ENCODE results near the gene ZSCAN10.

DNA sequence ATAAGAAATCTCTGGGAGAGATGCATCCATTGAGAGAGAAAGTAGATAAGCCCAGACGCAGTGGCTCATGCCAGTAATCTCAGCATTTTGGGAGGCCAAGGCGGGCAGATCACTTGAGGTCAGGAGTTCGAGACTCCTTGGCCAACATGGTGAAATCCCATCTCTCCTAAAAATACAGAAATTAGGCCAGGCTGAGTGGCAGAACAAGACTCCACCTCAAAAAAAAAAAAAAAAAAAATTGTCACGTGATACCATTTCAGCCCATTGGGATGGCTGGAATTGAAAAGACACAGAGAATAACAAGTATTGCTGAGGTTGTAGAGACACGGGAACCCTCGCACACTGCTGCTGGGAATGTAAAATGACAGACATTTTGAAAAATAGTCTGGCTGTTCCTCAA, 36.5 kb downstream of the ZSCAN10 start:
- TF ChIP-seq, protein P1, sequence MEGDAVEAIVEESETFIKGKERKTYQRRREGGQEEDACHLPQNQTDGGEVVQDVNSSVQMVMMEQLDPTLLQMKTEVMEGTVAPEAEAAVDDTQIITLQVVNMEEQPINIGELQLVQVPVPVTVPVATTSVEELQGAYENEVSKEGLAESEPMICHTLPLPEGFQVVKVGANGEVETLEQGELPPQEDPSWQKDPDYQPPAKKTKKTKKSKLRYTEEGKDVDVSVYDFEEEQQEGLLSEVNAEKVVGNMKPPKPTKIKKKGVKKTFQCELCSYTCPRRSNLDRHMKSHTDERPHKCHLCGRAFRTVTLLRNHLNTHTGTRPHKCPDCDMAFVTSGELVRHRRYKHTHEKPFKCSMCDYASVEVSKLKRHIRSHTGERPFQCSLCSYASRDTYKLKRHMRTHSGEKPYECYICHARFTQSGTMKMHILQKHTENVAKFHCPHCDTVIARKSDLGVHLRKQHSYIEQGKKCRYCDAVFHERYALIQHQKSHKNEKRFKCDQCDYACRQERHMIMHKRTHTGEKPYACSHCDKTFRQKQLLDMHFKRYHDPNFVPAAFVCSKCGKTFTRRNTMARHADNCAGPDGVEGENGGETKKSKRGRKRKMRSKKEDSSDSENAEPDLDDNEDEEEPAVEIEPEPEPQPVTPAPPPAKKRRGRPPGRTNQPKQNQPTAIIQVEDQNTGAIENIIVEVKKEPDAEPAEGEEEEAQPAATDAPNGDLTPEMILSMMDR (conservative IDR thresholded peaks at IDR 0.05 in 1 of 2, IDR thresholded peaks at IDR 0.05 in 1 of 2; ENCODE audit: low read depth in 1 of 2, low read length in 2 of 2) = no peak
- no peak for TF ChIP-seq EZH2 (IDR thresholded peaks at IDR 0.05; ENCODE audit: low read length, missing control alignments)
